NB4 (cell line): Measurements from ENCODE around the gene OTUD7B.

Experiments used
- DNase-seq: peaks from one replicate; pipeline ENCODE4 v3.0.0; 2010; ENCODE audit warnings: low read depth
- H3K4me3 ChIP-seq: one replicate; pipeline ENCODE4 v1.5.1; 2011; ENCODE audit warnings: mild to moderate bottlenecking, low read depth, low read length, moderate library complexity
- MYC ChIP-seq: IDR thresholded peaks from 2 replicates; pipeline ENCODE4 v1.6.1; 2011; ENCODE audit warnings: low read depth, low read length
- POLR2A ChIP-seq: IDR thresholded peaks from 2 replicates; pipeline ENCODE4 v1.6.1; 2011; ENCODE audit warnings: mild to moderate bottlenecking; ENCODE audit not compliant: insufficient read length; ENCODE audit errors: extremely low read depth
- TF ChIP-seq, protein P1 (sequence below): IDR thresholded peaks from one replicate; pipeline ENCODE4 v1.5.1; 2012; ENCODE audit warnings: low read depth, low read length
- TF ChIP-seq, protein P2 (sequence below): IDR thresholded peaks from 2 replicates; pipeline ENCODE4 v1.6.1; 2011; ENCODE audit warnings: low read depth, low read length

OTUD7B gene

DNA sequence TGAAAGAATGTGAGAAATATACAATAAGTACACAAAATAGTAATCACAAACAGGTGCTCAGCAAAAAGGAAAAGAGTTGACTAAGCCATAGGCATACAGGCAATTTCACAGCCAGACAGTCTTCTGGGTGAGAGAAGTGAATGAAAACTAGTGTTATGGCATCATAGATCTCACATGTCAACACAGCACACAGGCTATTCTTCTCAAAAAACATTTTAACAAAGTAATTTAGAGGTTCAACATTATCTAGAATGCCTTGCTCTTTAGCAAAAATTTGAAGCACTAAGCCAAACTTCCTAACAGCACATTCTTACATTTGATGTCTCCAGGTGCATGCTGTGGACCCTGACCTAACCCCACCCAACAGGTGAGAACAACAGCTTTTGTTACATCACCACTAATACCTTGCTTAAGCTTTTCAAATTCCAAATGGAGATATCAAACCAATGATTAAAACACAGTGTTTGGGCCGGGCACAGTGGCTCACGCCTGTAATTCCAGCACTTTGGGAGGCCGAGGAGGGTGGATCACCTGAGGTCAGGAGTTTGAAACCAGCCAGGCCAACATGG lies 30.5 kb downstream of the OTUD7B start:
- DNase-seq, result no peak
- no peak overlapping the region for H3K4me3 ChIP-seq
- TF ChIP-seq, protein P1, sequence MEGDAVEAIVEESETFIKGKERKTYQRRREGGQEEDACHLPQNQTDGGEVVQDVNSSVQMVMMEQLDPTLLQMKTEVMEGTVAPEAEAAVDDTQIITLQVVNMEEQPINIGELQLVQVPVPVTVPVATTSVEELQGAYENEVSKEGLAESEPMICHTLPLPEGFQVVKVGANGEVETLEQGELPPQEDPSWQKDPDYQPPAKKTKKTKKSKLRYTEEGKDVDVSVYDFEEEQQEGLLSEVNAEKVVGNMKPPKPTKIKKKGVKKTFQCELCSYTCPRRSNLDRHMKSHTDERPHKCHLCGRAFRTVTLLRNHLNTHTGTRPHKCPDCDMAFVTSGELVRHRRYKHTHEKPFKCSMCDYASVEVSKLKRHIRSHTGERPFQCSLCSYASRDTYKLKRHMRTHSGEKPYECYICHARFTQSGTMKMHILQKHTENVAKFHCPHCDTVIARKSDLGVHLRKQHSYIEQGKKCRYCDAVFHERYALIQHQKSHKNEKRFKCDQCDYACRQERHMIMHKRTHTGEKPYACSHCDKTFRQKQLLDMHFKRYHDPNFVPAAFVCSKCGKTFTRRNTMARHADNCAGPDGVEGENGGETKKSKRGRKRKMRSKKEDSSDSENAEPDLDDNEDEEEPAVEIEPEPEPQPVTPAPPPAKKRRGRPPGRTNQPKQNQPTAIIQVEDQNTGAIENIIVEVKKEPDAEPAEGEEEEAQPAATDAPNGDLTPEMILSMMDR, result no peak
- no peak for TF ChIP-seq MYC
- TF ChIP-seq, protein P2, sequence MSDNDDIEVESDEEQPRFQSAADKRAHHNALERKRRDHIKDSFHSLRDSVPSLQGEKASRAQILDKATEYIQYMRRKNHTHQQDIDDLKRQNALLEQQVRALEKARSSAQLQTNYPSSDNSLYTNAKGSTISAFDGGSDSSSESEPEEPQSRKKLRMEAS, result no peak
- TF ChIP-seq POLR2A, result no peak

DNA sequence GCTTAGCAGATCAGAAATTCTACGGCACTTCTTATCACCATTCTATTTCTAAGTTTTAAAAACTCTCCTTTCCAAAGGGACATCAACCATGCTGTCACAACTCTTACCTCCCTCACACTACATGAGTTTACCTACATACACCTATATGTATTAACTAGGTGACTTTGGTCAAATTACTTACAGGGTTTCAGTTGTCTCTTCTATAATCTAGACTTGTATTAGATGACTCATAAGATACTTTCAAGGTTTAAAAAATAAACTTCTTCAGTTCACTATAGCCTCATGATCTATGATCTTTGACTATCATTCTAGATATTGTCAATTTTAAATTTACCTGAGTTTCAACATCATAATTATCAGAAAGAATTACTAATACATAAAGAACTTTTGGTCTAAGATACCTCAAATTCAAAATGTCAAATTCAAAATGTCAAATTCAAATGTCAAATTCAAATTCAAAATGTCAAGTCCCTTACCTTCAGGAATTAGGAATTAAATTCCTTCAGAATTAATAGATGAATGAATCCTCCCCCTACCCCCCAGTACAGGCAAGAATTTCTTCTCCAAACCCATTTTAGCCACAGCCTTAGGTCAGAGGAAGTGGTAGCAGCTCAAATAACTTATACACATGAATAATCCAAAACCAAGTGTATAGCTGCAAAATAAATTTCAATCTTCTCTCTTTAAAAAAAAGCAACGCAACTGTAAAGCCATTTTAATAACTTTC lies 31.1 kb downstream of the OTUD7B start:
- no peak for TF ChIP-seq POLR2A
- TF ChIP-seq, protein P2, result no peak
- no peak for TF ChIP-seq MYC
- TF ChIP-seq, protein P1, result no peak
- no peak overlapping the region for H3K4me3 ChIP-seq
- no peak for DNase-seq

DNA sequence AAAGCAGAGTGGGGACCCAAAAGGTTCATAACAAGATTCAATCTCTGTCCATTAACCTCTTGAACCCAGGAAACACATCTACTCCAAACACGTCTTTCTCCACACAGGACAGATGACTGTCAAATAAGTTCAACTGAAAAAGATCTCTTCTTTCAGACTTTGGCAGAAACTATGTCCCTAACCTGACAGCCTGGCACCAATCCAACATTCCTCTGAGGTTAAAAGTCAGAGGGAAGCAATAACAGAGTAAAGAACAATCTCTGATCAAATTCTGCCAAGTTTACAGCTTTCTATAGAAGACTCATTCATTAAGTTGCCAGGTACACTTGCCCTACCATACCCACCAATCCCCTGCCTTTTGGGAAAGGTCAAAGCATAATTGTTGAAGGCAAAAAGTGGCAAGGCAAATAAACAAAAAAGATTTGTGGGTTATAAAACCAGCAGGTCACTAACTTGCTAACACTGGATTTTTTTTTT lies 31.9 kb downstream of the OTUD7B start:
- TF ChIP-seq POLR2A (no peak), MYC (no peak)
- TF ChIP-seq, protein P1, result no peak
- TF ChIP-seq, protein P2, result no peak

DNA sequence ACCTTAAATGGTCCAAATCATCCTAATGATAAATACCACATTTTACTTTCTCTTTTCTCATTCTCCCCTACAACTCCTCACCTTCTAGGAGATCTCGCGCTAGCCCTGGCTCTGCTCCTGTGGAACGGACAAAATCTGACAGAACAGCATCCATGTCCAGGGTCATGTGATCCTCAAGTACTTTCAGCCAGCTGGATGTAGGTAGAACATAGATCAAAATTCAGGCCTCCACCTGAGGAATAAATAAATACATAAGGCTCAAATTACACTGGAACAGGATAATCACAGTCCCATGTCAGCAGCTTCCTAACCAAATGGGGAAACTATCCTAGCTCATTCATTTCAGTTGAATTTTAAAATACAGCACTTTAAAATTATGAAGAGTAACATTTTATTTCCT lies 33.2 kb downstream of the OTUD7B start:
- no peak for TF ChIP-seq MYC
- TF ChIP-seq, protein P2, result no peak
- TF ChIP-seq, protein P1, result no peak
- no peak for TF ChIP-seq POLR2A
- no peak for DNase-seq
- no peak overlapping the region for H3K4me3 ChIP-seq

More for the DNA sequence above, 31.9 kb downstream of the OTUD7B start:
- no peak for DNase-seq
- H3K4me3 ChIP-seq, result no peak overlapping the region

DNA sequence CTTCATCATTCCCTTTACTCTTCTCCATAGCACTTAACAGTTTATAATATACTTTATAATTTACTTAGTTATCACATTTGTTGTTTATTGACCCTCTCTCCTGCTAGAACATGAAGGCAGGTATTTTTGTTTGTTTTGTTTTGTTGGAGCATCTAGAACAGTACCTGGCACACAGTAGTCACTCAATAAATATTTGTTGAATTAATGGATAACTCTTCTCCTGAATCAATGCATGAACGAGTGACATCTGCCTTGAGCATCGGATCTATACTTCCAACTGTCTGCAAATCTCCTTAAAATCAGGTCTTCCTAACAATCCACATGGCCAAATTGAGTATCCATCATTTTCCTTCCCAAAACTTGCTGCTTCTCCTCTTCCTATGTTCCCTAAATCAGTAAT lies 38.0 kb downstream of the OTUD7B start:
- TF ChIP-seq, protein P1, result no peak
- TF ChIP-seq MYC, result no peak
- TF ChIP-seq, protein P2, result no peak
- TF ChIP-seq POLR2A, result no peak
- no peak overlapping the region for H3K4me3 ChIP-seq
- DNase-seq, result no peak
